B cell (primary cell): ENCODE measurements around the gene ZMYND10. TPM values are rescaled to one million over a fixed set of nuclear protein-coding genes. Genes with fewer than 3 reads are reported as not detected.

ENCODE experiments used
- ATAC-seq: fragments of 200-7000 bp; cut with Tn5 transposase; one replicate; pipeline ENCODE4 v1.10.0; 2021; ENCODE audit warnings: low read depth, mild to moderate bottlenecking, moderate number of reproducible peaks, moderate library complexity
- CTCF ChIA-PET: fragments of 350-600 bp; sonication (Branson Sonifier 250); formaldehyde crosslinking; loops from one replicate; lab custom pipeline; 2021; ENCODE audit warnings: antibody characterized with exemption, inconsistent platforms; lab: Charles Lee
- POLR2A ChIA-PET: fragments of 350-600 bp; sonication (Branson Sonifier 250); formaldehyde crosslinking; loops from one replicate; lab custom pipeline; 2021; ENCODE audit warnings: antibody characterized with exemption; lab: Charles Lee
- DNase-seq: peaks from one replicate; pipeline ENCODE4 v3.0.0; 2013
- H2AFZ ChIP-seq: 2 replicates; pipeline ENCODE4 v1.6.1; 2012; ENCODE audit warnings: mild to moderate bottlenecking, low read depth, low read length; ENCODE audit not compliant: insufficient read depth, poor library complexity, severe bottlenecking
- H3K27ac ChIP-seq, 2 donors: 1 replicate in 1 of 2; 2 replicates in 1 of 2; pipeline ENCODE4 v1.5.1; 2012 to 2013; ENCODE audit warnings: low read length in 2 of 2, mild to moderate bottlenecking in 2 of 2, moderate library complexity in 1 of 2
- H3K27me3 ChIP-seq, 4 experiments: fragments of 200-600 bp in 1 of 4; sonication (generic) in 1 of 4; replicated peaks in 1 of 4; 1 replicate in 2 of 4; 2 replicates in 2 of 4; pipeline versions ENCODE4 v1.6.1 to v1.7.0; 2013 to 2016; ENCODE audit warnings: low read length in 3 of 4, mild to moderate bottlenecking in 2 of 4, mixed read lengths in 1 of 4, moderate library complexity in 1 of 4; ENCODE audit not compliant: insufficient read depth in 4 of 4, control insufficient read depth in 3 of 4; ENCODE audit errors: control extremely low read depth in 1 of 4
- H3K36me3 ChIP-seq, 2 experiments: replicated peaks in 1 of 2; 1 replicate in 1 of 2; 2 replicates in 1 of 2; pipeline versions ENCODE4 v1.6.1 to v1.7.1; 2013; ENCODE audit warnings: low read length in 1 of 2; ENCODE audit not compliant: insufficient read depth in 2 of 2, control insufficient read depth in 1 of 2; ENCODE audit errors: control extremely low read depth in 1 of 2, extremely low read depth in 1 of 2
- H3K4me1 ChIP-seq, 2 donors: fragments of 200-600 bp in 1 of 2; sonication (generic) in 1 of 2; 1 replicate in 1 of 2; 2 replicates in 1 of 2; pipeline versions ENCODE4 v1.5.1 to v1.6.1; 2013 to 2017; ENCODE audit warnings: low read length in 2 of 2; ENCODE audit not compliant: control insufficient read depth in 2 of 2, insufficient read depth in 2 of 2
- H3K4me2 ChIP-seq: replicated peaks from 2 replicates; pipeline ENCODE3; 2012; ENCODE audit warnings: mild to moderate bottlenecking, low read depth, low read length; ENCODE audit not compliant: poor library complexity, severe bottlenecking
- H3K4me3 ChIP-seq, 5 experiments: fragments of 200-600 bp in 1 of 5; sonication (generic) in 1 of 5; 1 replicate in 3 of 5; 2 replicates in 2 of 5; pipeline versions ENCODE4 v1.5.1 to v1.7.0; 2011 to 2016; ENCODE audit warnings: low read length in 4 of 5, mild to moderate bottlenecking in 4 of 5, low read depth in 2 of 5, control low read depth in 1 of 5, moderate library complexity in 1 of 5; ENCODE audit not compliant: insufficient read depth in 1 of 5; ENCODE audit errors: control extremely low read depth in 1 of 5, extremely low read depth in 1 of 5
- H3K79me2 ChIP-seq: fragments of 200-600 bp; sonication (generic); one replicate; pipeline ENCODE4 v1.6.0; 2016; ENCODE audit warnings: low read length; ENCODE audit not compliant: control insufficient read depth, insufficient read depth
- H3K9ac ChIP-seq: fragments of 200-600 bp; sonication (generic); 2 replicates; pipeline ENCODE4 v1.6.1; 2017; ENCODE audit warnings: mild to moderate bottlenecking, low read length, moderate library complexity
- H3K9me3 ChIP-seq, 3 donors: one replicate each; pipeline versions ENCODE4 v1.6.1 to v1.7.1; 2013; ENCODE audit warnings: low read length in 2 of 3; ENCODE audit not compliant: control insufficient read depth in 2 of 3, insufficient read depth in 1 of 3; ENCODE audit errors: control extremely low read depth in 1 of 3
- H4K20me1 ChIP-seq: 2 replicates; pipeline ENCODE4 v1.6.0; 2012; ENCODE audit warnings: mild to moderate bottlenecking, low read length; ENCODE audit not compliant: insufficient read depth, control insufficient read depth, poor library complexity, severe bottlenecking
- H3K27ac Mint-ChIP-seq: one replicate; pipeline ENCODE4 v1.8.0; 2021; ENCODE audit warnings: mixed read lengths
- H3K27me3 Mint-ChIP-seq: one replicate; pipeline ENCODE4 v1.8.0; 2021; ENCODE audit warnings: mixed read lengths
- H3K4me1 Mint-ChIP-seq: one replicate; pipeline ENCODE4 v1.8.0; 2021; ENCODE audit warnings: mixed read lengths
- H3K4me3 Mint-ChIP-seq: one replicate; pipeline ENCODE4 v1.8.0; 2021; ENCODE audit warnings: mixed read lengths
- H3K9me3 Mint-ChIP-seq: one replicate; pipeline ENCODE4 v1.8.0; 2022; ENCODE audit warnings: mixed read lengths; ENCODE audit not compliant: insufficient read depth
- EZH2 ChIP-seq: IDR thresholded peaks from 2 replicates; pipeline ENCODE4 v1.6.1; 2012; ENCODE audit warnings: borderline replicate concordance, low read depth, mild to moderate bottlenecking, moderate library complexity, low read length; ENCODE audit not compliant: insufficient read depth, poor library complexity, severe bottlenecking
- WGBS: methylation state at CpG from one replicate; pipeline ENCODE4 v1.1.5; 2013; ENCODE audit warnings: missing lambda C conversion rate; ENCODE audit not compliant: insufficient coverage; 5-methylcytosine and 5-hydroxymethylcytosine counted together
- intact Hi-C: fragments of 100-400 bp; cut with micrococcal nuclease; formaldehyde crosslinking; loops from one replicate; pipeline ENCODE4 v1.10.0; 2022
- polyA plus RNA-seq: library from polyadenylated mRNA; depleted of rRNA; stranded (reverse); fragments of >200 nt; gene quantifications from 2 replicates; pipeline ENCODE4 v1.2.3, GENCODE V29; 2012
- total RNA-seq, 2 donors: library from RNA; stranded (reverse); fragments of 120-200 nt in 1 of 2; gene quantifications; 1 replicate in 1 of 2; 2 replicates in 1 of 2; pipeline versions ENCODE4 v1.2.3 to v1.2.4, GENCODE V29; 2013 to 2022
- TF ChIP-seq, protein P1 (sequence below): fragments of 200-600 bp; IDR thresholded peaks from one replicate; pipeline ENCODE4 v1.8.0; 2022; ENCODE audit warnings: antibody characterized with exemption, mild to moderate bottlenecking

Gene ZMYND10
- total and polyA plus RNA-seq, 2 donors (not counting 1 experiment from before 2014, with no cell fraction given), result 1.8 to 2.4 TPM

DNA sequence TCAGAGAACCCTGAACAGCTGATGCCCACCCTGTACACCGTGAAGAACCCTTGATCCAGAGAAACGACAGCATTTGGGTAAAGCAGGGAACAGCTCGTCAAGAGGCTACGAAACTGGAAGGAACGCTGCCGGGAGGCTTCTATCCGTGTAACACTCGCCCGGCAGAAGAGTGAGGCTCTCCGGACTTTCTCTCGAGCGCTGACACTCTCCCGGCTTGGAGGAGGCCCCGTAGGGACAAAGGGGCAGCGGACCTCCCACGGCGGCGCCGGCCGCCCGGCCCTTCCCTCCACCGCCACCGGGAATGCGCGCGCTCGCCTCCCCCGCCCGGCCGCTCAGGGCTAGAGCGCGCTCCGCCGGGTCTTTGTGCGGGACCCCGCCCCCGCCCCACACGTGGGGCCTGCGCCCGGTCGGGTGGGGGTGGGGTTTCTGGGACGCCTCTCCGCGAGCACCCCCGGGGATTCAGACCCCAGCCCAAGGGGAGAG lies 24.6 kb downstream of the ZMYND10 start:
- TF ChIP-seq, protein P1, sequence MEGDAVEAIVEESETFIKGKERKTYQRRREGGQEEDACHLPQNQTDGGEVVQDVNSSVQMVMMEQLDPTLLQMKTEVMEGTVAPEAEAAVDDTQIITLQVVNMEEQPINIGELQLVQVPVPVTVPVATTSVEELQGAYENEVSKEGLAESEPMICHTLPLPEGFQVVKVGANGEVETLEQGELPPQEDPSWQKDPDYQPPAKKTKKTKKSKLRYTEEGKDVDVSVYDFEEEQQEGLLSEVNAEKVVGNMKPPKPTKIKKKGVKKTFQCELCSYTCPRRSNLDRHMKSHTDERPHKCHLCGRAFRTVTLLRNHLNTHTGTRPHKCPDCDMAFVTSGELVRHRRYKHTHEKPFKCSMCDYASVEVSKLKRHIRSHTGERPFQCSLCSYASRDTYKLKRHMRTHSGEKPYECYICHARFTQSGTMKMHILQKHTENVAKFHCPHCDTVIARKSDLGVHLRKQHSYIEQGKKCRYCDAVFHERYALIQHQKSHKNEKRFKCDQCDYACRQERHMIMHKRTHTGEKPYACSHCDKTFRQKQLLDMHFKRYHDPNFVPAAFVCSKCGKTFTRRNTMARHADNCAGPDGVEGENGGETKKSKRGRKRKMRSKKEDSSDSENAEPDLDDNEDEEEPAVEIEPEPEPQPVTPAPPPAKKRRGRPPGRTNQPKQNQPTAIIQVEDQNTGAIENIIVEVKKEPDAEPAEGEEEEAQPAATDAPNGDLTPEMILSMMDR, result no peak
- TF ChIP-seq EZH2, result no peak
- H3K9me3 ChIP-seq, result peaks cover 0 to 3% (median 0%) of the 10 kb centered on the region in 3 donors
- Mint-ChIP-seq H3K4me1 (peaks cover 53% of the 10 kb centered on the region), H3K4me3 (peak overlapping the region; percentile 98), H3K9me3 (no peaks in the 10 kb centered on the region), H3K27ac (peak overlapping the region; percentile 92), H3K27me3 (no peaks in the 10 kb centered on the region)
- ATAC-seq, result peak; percentile 66
- intact Hi-C loops, result loop anchor here (1.0 to 5.0 kb wide), 6 partner anchors 16 to 126 kb away; partner anchors contain the start of genes GNAI2, HYAL3, IFRD2 and NAA80
- peak overlapping the region; percentile 99 for H2AFZ ChIP-seq
- H3K27ac ChIP-seq, result peak overlapping the region; percentile 27 to 96
- H3K79me2 ChIP-seq, result peaks cover 1% of the 10 kb centered on the region
- no peaks in the 10 kb centered on the region for H4K20me1 ChIP-seq
- H3K4me3 ChIP-seq, result peak overlapping the region; percentile 65 to 95 (median 80)
- H3K36me3 ChIP-seq, result peaks cover 0 to 11% of the 10 kb centered on the region in 2 experiments
- ChIA-PET CTCF (interaction anchor here (0.7 to 1.1 kb wide), 8 partner anchors 16 to 289 kb away, joined by 3 to 9 read pairs (median 3); partner anchors contain the start of genes CYB561D2, HYAL3, IFRD2 and NAA80), POLR2A (interaction anchor here (0.6 to 2.3 kb wide), 6 partner anchors 16 to 1736 kb away, joined by 3 to 24 read pairs (median 6); partner anchors contain the start of genes HYAL3, IFRD2 and NAA80)
- DNase-seq, result no peak
- peak overlapping the region; percentile 95 for H3K4me2 ChIP-seq
- no peaks in the 10 kb centered on the region for H3K27me3 ChIP-seq
- H3K4me1 ChIP-seq, result peaks cover 25 to 62% of the 10 kb centered on the region in 2 donors
- under 1% methylated on average over 45 of the region's 45 CpGs for WGBS
- peak overlapping the region; percentile 96 for H3K9ac ChIP-seq
